SK-N-SH (cell line): Measurements from ENCODE around the gene E2F3. TPM values are rescaled to one million over a fixed set of nuclear protein-coding genes. Genes with fewer than 3 reads are reported as not detected.
A peak's percentile ranks its signal among the peaks of the same experiment; 100 is the strongest.

Experiments
- CTCF ChIA-PET: fragments of 300-600, 350-600 bp; formaldehyde crosslinking; extraction: SDS; loops from one replicate; lab custom pipeline; 2021; lab: Yijun Ruan, JAX
- POLR2A ChIA-PET: fragments of 350-600 bp; sonication (Branson Sonifier 250); formaldehyde crosslinking; extraction: SDS; loops from one replicate; lab custom pipeline; 2020; ENCODE audit warnings: antibody characterized with exemption, inconsistent platforms; lab: Yijun Ruan, JAX
- DNase-seq: peaks from one replicate; pipeline ENCODE4 v3.0.0; 2012
- H2AFZ ChIP-seq: fragments of 200-600 bp; sonication (generic); 2 replicates; pipeline ENCODE4 v1.8.1; 2016; ENCODE audit warnings: antibody characterized with exemption, mild to moderate bottlenecking, low read depth
- H3F3A ChIP-seq: fragments of 200-600 bp; sonication (generic); replicated peaks from 2 replicates; pipeline ENCODE3; 2016; ENCODE audit warnings: antibody characterized with exemption, mild to moderate bottlenecking; ENCODE audit not compliant: insufficient read depth
- H3K27ac ChIP-seq, 2 experiments: fragments of 200-500 bp in 1 of 2; fragments of 200-600 bp in 1 of 2; sonication (Bioruptor generic) in 1 of 2; sonication (generic), shearing (Covaris generic) in 1 of 2; 2 replicates each; pipeline versions ENCODE4 v1.5.1 to v1.6.1; 2014 to 2016; ENCODE audit warnings: low read depth in 2 of 2, inconsistent platforms in 1 of 2, low read length in 1 of 2, mild to moderate bottlenecking in 1 of 2, mixed read lengths in 1 of 2
- H3K27me3 ChIP-seq: fragments of 200-600 bp; sonication (generic), shearing (Covaris generic); 2 replicates; pipeline ENCODE4 v1.6.1; 2016; ENCODE audit warnings: mixed run types; ENCODE audit not compliant: insufficient read depth
- H3K36me3 ChIP-seq, 2 experiments: fragments of 200-500 bp in 1 of 2; fragments of 200-600 bp in 1 of 2; sonication (Bioruptor generic) in 1 of 2; sonication (generic) in 1 of 2; replicated peaks in 1 of 2; 2 replicates each; pipeline versions ENCODE3 to v1.5.1; 2014 to 2016; ENCODE audit warnings: low read length in 1 of 2, mild to moderate bottlenecking in 1 of 2; ENCODE audit not compliant: insufficient read depth in 2 of 2, control insufficient read depth in 1 of 2
- H3K4me1 ChIP-seq, 2 experiments: fragments of 200-500 bp in 1 of 2; fragments of 200-600 bp in 1 of 2; sonication (Bioruptor generic) in 1 of 2; sonication (generic), shearing (Covaris generic) in 1 of 2; 2 replicates each; pipeline versions ENCODE4 v1.5.1 to v1.6.1; 2014 to 2016; ENCODE audit warnings: low read depth in 1 of 2, low read length in 1 of 2, mixed run types in 1 of 2; ENCODE audit not compliant: insufficient read depth in 2 of 2, control insufficient read depth in 1 of 2
- H3K4me2 ChIP-seq: fragments of 200-600 bp; sonication (generic), shearing (Covaris generic); 2 replicates; pipeline ENCODE4 v1.6.1; 2017; ENCODE audit warnings: mixed run types
- H3K4me3 ChIP-seq, 2 experiments: fragments of 200-500 bp in 1 of 2; fragments of 200-600 bp in 1 of 2; sonication (Bioruptor generic) in 1 of 2; sonication (generic), shearing (Covaris generic) in 1 of 2; 2 replicates each; pipeline versions ENCODE4 v1.5.1 to v1.8.1; 2014 to 2016; ENCODE audit warnings: low read depth in 2 of 2, inconsistent platforms in 1 of 2, low read length in 1 of 2, mild to moderate bottlenecking in 1 of 2, mixed read lengths in 1 of 2, moderate library complexity in 1 of 2
- H3K79me2 ChIP-seq: fragments of 200-600 bp; sonication (generic); 2 replicates; pipeline ENCODE4 v1.8.1; 2017; ENCODE audit warnings: mild to moderate bottlenecking; ENCODE audit not compliant: insufficient read depth
- H3K9ac ChIP-seq: fragments of 200-600 bp; sonication (generic); 2 replicates; pipeline ENCODE4 v1.6.1; 2017; ENCODE audit warnings: mixed run types
- H3K9me2 ChIP-seq: fragments of 200-600 bp; sonication (generic); 2 replicates; pipeline ENCODE4 v1.6.1; 2017; ENCODE audit warnings: mixed run types
- H3K9me3 ChIP-seq: fragments of 200-600 bp; sonication (generic); 2 replicates; pipeline ENCODE4 v1.6.1; 2017; ENCODE audit warnings: mixed run types, mild to moderate bottlenecking, moderate library complexity
- H4K20me1 ChIP-seq: fragments of 200-600 bp; sonication (generic); 2 replicates; pipeline ENCODE4 v1.6.1; 2017; ENCODE audit warnings: mild to moderate bottlenecking, mixed run types; ENCODE audit not compliant: insufficient read depth
- CHD2 ChIP-seq: fragments of 150-350 bp; IDR thresholded peaks from 2 replicates; pipeline ENCODE4 v1.6.1; 2018; ENCODE audit warnings: low read length; ENCODE audit not compliant: partially characterized antibody
- EP300 ChIP-seq, 2 experiments: IDR thresholded peaks; 2 replicates each; pipeline versions ENCODE4 v1.4.0 to v1.6.1; 2012; ENCODE audit warnings: borderline replicate concordance in 1 of 2, low read depth in 1 of 2, low read length in 1 of 2
- FOSL2 ChIP-seq: IDR thresholded peaks from 2 replicates; pipeline ENCODE4 v1.4.0; 2012; ENCODE audit warnings: low read depth, mild to moderate bottlenecking, moderate library complexity, borderline replicate concordance
- POLR2AphosphoS5 ChIP-seq: IDR thresholded peaks from 2 replicates; pipeline ENCODE4 v1.6.1; 2012; ENCODE audit warnings: low read depth, low read length
- WGBS: methylation state at CpG from one replicate; pipeline ENCODE4 v1.1.6; 2017; ENCODE audit warnings: low lambda C conversion rate; 5-methylcytosine and 5-hydroxymethylcytosine counted together
- polyA plus RNA-seq, 3 experiments: library from polyadenylated mRNA; depleted of rRNA; stranded (reverse); fragments of >200 nt; gene quantifications; 2 replicates each; pipeline ENCODE4 v1.2.3, GENCODE V29; 2012
- TF ChIP-seq, protein P1 (sequence below): IDR thresholded peaks from 2 replicates; pipeline ENCODE4 v1.6.1; 2012; ENCODE audit warnings: mild to moderate bottlenecking, low read depth, low read length, moderate library complexity
- TF ChIP-seq, protein P2 (sequence below): fragments of 200-600 bp; sonication (generic); IDR thresholded peaks from 2 replicates; pipeline ENCODE4 v1.6.1; 2017; ENCODE audit warnings: antibody characterized with exemption, mild to moderate bottlenecking, moderate library complexity

E2F3 gene
- polyA plus RNA-seq, 1 of the 3 experiments (the other 2 are of a cell fraction): 12.7 TPM

DNA sequence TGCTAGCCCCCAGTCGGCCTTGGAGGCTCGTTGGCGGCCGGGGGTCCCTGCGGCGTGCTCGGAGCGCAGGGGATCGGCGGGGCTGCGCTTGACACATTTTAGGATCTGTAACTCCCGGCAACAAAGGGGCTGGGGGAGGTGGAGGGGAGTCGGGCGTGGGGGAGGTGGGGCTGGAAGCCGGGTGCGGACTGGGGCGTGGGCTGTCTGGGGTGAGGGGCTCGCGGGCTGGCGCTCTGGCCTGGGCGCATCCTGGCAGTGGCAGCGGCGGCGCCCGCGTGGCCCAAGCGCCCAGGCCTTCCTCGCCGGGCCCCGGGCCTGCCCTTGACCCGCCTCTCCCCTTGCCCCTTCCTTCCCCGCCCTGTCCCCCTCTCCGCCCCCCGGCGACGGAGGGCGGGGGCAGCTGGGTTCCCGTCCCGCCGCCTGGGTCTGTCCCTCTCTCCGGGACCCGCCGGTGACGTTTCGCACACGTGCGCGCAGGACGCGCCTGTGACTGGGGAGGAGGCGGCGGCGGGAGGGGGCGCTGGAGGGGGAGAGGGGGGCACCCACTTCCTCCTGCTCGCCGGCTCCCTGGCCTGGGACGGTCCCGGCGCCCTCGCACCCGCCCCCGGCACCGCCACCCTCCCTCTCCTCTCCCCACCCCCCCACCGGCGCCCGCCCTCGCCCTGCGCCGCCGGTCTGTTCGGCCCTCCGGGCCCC is 1.5 kb downstream of the E2F3 start (continued):
- TF ChIP-seq, protein P1, sequence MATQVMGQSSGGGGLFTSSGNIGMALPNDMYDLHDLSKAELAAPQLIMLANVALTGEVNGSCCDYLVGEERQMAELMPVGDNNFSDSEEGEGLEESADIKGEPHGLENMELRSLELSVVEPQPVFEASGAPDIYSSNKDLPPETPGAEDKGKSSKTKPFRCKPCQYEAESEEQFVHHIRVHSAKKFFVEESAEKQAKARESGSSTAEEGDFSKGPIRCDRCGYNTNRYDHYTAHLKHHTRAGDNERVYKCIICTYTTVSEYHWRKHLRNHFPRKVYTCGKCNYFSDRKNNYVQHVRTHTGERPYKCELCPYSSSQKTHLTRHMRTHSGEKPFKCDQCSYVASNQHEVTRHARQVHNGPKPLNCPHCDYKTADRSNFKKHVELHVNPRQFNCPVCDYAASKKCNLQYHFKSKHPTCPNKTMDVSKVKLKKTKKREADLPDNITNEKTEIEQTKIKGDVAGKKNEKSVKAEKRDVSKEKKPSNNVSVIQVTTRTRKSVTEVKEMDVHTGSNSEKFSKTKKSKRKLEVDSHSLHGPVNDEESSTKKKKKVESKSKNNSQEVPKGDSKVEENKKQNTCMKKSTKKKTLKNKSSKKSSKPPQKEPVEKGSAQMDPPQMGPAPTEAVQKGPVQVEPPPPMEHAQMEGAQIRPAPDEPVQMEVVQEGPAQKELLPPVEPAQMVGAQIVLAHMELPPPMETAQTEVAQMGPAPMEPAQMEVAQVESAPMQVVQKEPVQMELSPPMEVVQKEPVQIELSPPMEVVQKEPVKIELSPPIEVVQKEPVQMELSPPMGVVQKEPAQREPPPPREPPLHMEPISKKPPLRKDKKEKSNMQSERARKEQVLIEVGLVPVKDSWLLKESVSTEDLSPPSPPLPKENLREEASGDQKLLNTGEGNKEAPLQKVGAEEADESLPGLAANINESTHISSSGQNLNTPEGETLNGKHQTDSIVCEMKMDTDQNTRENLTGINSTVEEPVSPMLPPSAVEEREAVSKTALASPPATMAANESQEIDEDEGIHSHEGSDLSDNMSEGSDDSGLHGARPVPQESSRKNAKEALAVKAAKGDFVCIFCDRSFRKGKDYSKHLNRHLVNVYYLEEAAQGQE: 0 out of 2 replicates have a peak, but pooled peaks have one; percentile 17
- TF ChIP-seq, protein P2, sequence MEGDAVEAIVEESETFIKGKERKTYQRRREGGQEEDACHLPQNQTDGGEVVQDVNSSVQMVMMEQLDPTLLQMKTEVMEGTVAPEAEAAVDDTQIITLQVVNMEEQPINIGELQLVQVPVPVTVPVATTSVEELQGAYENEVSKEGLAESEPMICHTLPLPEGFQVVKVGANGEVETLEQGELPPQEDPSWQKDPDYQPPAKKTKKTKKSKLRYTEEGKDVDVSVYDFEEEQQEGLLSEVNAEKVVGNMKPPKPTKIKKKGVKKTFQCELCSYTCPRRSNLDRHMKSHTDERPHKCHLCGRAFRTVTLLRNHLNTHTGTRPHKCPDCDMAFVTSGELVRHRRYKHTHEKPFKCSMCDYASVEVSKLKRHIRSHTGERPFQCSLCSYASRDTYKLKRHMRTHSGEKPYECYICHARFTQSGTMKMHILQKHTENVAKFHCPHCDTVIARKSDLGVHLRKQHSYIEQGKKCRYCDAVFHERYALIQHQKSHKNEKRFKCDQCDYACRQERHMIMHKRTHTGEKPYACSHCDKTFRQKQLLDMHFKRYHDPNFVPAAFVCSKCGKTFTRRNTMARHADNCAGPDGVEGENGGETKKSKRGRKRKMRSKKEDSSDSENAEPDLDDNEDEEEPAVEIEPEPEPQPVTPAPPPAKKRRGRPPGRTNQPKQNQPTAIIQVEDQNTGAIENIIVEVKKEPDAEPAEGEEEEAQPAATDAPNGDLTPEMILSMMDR: no peak

DNA sequence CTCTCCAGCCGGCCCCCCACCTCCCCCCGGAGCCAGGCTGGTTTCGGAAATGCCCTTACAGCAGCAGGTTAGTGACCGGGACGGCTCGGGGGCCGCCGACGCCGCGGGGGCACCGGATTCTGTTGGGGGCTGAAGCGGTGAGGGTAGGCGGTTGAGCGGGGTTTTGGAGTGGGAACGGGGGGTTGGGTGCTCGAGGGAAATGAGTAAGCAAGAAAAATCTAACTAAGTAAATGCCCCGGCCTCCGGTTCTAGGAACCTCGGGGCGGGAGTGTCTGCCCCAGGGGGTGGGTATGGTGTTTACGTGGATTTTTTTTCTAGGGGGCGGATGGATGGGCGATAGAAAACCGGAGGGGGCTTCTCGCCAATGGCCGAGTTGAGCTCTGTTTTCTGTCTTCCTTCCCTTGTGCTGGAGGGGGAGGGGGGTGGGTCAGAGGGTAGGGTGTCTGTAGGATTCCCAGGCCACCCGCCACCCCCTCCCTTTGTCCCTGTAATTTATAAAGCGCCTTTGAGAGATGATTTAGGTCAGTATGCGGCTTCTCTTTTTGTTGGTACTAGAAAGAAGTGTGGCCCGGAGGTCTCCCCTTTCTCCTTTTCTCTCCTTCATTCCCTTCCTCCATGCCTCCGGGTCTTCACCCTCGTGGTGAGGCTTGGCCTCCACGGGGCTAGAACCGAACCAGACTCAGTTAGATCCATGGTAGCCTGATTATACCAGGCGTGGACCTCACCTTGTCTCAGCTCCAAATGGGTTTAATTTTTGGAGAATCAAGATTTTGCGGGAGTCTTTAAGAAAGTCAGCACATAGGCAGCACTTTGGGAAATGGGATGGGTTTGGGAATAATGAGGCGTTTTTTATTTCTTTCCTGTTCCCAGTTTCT is 2.3 kb downstream of the E2F3 start:
- POLR2A ChIA-PET: interaction anchor here (1.2 kb wide), 1 partner anchor 10 kb away, joined by 3 read pairs; no protein-coding TSS in a partner anchor

More for the DNA sequence above, 2.3 kb downstream of the E2F3 start:
- Histone ChIP-seq H3F3A (peaks cover 11% of the 10 kb centered on the region), H3K9me3 (no peaks in the 10 kb centered on the region), H2AFZ (no peak overlapping the region), H3K9me2 (no peaks in the 10 kb centered on the region)
- peak; percentile 66 for DNase-seq
- under 1% methylated on average over 38 of the region's 38 CpGs for WGBS
- TF ChIP-seq POLR2AphosphoS5 (0 out of 2 replicates have a peak, but pooled peaks have one; percentile 5), CHD2 (peak; percentile 26), FOSL2 (peak; percentile 6; the same call in 1 of the 2 replicates), EP300 (IDR thresholded peaks at IDR 0.05; ENCODE audit: borderline replicate concordance in 1 of 2, low read depth in 1 of 2, low read length in 1 of 2) (no peak)
- TF ChIP-seq, all 33 proteins: peak for 3
- H4K20me1 ChIP-seq: peaks cover 44% of the 10 kb centered on the region
- H3K4me1 ChIP-seq: peaks cover 5 to 6% of the 10 kb centered on the region in 2 experiments; a peak in 1 of 4 replicates
- peak overlapping the region; percentile 99 for H3K9ac ChIP-seq
- CTCF ChIA-PET: interaction anchor here (0.6 to 3.9 kb wide), 31 partner anchors 10 to 1185 kb away, joined by 3 to 26 read pairs (median 5); partner anchors contain the start of gene CDKAL1
- H3K36me3 ChIP-seq: peaks cover 23 to 31% of the 10 kb centered on the region in 2 experiments
- peaks cover 59% of the 10 kb centered on the region for H3K79me2 ChIP-seq
- H3K27ac ChIP-seq: peak overlapping the region; percentile 93 to 97
- H3K4me2 ChIP-seq: peak overlapping the region; percentile 92
- H3K4me3 ChIP-seq: peak overlapping the region; percentile 83 to 86
- no peaks in the 10 kb centered on the region for H3K27me3 ChIP-seq
